B cell (primary cell): Measurements from ENCODE around the gene TMEM138.

Experiments
- CTCF ChIP-seq: fragments of 200-600 bp; IDR thresholded peaks from one replicate; pipeline ENCODE4 v1.8.0; 2022; ENCODE audit warnings: antibody characterized with exemption, mild to moderate bottlenecking
- EZH2 ChIP-seq: IDR thresholded peaks from 2 replicates; pipeline ENCODE4 v1.6.1; 2012; ENCODE audit warnings: borderline replicate concordance, low read depth, mild to moderate bottlenecking, moderate library complexity, low read length; ENCODE audit not compliant: insufficient read depth, poor library complexity, severe bottlenecking

GRCh38 chr11:61337706-61338470, 24.3 kb upstream of the TMEM138 start:
- TF ChIP-seq CTCF, result no peak
- no peak for TF ChIP-seq EZH2
